C4-2B (cell line): ENCODE measurements around the gene WDR93.
"Not testable (repeated sequence)": the region's sequence is repeated elsewhere in the genome, so short reads cannot be mapped to it uniquely, and the experiment has no call there.

Source experiments
- H3K27ac ChIP-seq: fragments of 450-650 bp; 2 replicates; pipeline ENCODE4 v1.5.1; 2017
- ZFX ChIP-seq: fragments of 450-650 bp; IDR thresholded peaks from 2 replicates; pipeline ENCODE4 v1.6.1; 2017
- TF ChIP-seq, protein P1 (sequence below): fragments of 450-650 bp; conservative IDR thresholded peaks from 2 replicates; pipeline ENCODE4 v1.5.1; 2017; ENCODE audit warnings: mild to moderate bottlenecking

The WDR93 gene

DNA sequence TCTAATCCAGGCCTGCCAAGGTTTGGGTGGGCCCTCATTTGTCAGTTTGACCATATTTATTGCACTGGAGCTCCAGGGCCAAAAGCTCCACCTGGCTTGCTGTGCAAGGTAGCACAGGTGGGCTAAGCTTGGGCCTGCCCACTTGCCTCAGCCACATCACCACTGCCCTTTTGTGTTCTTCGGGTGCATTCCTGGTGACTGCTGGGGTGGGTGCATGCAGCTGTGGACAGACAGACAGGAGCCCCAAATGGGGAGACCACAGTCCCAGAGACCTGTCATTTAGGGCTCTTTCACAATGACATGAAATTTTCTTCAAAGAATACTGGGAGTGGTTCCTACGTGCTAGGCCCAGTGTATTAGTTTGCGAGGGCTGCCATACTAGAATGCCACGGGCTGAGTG, 88.2 kb downstream of the WDR93 start:
- no peak overlapping the region for H3K27ac ChIP-seq
- no peak for TF ChIP-seq ZFX
- TF ChIP-seq, protein P1, sequence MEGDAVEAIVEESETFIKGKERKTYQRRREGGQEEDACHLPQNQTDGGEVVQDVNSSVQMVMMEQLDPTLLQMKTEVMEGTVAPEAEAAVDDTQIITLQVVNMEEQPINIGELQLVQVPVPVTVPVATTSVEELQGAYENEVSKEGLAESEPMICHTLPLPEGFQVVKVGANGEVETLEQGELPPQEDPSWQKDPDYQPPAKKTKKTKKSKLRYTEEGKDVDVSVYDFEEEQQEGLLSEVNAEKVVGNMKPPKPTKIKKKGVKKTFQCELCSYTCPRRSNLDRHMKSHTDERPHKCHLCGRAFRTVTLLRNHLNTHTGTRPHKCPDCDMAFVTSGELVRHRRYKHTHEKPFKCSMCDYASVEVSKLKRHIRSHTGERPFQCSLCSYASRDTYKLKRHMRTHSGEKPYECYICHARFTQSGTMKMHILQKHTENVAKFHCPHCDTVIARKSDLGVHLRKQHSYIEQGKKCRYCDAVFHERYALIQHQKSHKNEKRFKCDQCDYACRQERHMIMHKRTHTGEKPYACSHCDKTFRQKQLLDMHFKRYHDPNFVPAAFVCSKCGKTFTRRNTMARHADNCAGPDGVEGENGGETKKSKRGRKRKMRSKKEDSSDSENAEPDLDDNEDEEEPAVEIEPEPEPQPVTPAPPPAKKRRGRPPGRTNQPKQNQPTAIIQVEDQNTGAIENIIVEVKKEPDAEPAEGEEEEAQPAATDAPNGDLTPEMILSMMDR, result no peak

DNA sequence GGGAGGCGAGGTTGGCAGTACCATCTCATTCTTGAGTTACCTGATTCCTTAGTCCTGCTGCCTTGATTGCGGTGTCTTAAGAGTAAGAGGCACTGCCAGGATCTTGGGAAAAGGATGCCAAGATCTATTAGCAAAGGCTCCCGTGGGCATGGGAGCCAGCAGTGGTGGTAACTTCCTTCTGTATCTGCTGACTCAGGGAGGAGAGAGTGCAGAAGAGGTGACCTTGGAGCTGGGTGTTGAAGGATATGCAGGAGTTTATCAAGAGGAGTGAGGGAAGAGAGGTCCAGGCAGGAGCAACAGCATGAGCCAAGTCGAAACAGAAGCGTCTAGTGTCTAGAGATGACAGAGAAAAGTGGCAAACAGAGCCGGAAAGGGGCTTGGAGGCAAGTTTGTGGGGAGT, 90.0 kb downstream of the WDR93 start:
- TF ChIP-seq, protein P1, result no peak
- TF ChIP-seq ZFX, result no peak
- H3K27ac ChIP-seq, result peak overlapping the region; percentile 13

DNA sequence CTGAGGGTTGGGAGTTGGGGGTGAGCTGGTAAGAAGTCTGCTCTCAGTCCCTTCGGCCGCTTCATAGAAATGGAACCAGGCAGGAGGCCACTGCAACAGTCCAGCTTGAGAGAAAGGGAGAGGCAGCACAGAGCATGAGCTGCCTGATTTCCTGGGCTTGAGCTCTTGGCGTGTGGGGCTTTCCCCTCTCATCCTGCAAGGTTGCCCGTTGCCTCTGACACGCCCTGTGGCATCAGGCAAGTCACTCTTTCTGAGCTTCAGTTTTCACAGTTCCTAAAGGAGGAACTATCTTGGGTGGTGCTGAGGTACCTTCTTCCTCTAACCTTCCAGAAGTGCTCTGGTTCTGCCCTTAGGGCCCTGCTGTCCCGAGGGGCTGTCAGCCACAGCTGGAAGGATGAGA, 90.4 kb downstream of the WDR93 start:
- TF ChIP-seq, protein P1, result no peak
- no peak for TF ChIP-seq ZFX
- peak overlapping the region; percentile 13; the same call in 1 of the 2 replicates for H3K27ac ChIP-seq

DNA sequence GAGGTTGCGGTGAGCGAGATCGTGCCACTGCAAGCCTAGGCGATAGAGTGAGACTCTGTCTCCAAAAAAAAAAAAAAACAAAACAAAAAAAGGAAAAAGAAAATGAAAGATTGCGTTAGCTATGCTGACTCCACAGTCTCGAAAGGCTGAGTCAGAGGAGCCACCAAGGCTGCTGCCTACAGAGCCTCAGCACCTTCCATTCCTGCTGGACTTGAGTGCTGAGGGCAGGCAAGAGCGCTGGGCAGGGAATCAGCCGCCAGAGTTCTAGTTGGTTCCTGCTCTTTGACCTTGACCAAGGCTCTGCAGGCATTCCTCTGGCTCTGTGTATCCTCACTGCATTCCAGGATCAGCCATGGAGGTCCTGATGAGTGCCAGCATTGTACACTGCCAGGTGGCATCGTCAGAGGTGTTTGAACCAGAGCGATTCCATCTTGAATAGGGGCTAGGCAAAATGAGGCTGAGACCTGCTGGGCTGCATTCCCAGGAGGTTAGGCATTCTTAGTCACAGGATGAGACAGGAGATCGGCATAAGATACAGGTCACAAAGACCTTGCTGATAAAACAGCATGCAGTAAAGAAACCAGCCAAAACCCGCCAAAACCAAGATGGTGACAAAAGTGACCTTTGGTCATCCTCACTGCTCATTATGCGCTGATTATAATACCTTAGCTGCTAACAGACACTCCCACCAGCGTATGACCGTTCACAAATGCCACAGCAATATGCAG, 91.4 kb downstream of the WDR93 start:
- TF ChIP-seq, protein P1, result no peak
- no peak for TF ChIP-seq ZFX
- no peak overlapping the region for H3K27ac ChIP-seq

DNA sequence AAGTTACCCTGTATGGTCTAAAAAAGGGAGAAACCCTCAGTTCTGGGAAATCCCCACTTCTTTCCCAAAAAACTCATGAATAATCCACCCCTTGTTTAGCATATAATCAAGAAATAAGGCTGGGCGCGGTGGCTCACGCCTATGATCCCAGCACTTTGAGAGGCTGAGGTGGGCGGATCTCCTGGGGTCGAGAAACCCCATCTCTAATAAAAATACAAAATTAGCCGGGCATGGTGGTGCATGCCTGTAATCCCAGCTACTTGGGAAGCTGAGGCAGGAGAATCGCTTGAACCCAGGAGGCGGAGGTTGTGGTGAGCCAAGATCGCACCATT, 92.0 kb downstream of the WDR93 start:
- H3K27ac ChIP-seq, result not testable (repeated sequence)

DNA sequence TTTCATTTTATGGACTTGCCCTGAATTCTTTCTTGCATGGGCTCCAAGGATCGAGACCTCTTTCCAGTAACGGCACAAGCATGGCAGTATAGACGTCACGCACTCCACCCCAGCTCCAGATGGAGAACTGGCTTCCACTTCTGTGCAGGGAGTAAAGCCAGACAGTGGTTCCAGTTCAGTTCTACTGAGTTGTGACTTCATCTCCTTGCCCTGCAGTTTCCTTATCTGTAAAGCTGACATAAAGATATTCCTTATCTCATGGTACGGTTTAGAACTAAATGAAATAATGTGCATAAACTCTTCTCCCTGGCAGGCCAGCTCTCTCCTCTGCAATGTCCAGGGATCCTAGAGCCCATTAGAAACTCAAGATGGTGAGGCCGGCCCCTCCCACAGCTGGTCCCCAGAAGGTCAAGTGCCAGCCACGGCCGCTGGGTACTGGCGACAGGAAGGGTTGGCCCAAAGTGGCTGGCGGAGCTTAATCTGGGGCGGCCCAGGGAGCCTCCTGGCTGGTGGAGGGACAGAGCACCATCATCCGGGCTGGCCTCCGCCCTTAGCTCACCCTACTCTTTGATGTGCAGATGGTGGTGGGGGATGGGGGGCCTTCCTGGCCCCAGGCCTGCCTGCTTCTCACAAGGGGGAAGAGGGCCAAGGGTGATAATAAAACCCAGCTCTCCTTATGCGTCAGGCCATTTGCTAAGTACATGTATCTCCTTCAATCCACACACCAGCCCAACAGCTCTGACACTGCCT, 92.7 kb downstream of the WDR93 start:
- no peak overlapping the region for H3K27ac ChIP-seq
- TF ChIP-seq, protein P1, result no peak
- TF ChIP-seq ZFX, result no peak

DNA sequence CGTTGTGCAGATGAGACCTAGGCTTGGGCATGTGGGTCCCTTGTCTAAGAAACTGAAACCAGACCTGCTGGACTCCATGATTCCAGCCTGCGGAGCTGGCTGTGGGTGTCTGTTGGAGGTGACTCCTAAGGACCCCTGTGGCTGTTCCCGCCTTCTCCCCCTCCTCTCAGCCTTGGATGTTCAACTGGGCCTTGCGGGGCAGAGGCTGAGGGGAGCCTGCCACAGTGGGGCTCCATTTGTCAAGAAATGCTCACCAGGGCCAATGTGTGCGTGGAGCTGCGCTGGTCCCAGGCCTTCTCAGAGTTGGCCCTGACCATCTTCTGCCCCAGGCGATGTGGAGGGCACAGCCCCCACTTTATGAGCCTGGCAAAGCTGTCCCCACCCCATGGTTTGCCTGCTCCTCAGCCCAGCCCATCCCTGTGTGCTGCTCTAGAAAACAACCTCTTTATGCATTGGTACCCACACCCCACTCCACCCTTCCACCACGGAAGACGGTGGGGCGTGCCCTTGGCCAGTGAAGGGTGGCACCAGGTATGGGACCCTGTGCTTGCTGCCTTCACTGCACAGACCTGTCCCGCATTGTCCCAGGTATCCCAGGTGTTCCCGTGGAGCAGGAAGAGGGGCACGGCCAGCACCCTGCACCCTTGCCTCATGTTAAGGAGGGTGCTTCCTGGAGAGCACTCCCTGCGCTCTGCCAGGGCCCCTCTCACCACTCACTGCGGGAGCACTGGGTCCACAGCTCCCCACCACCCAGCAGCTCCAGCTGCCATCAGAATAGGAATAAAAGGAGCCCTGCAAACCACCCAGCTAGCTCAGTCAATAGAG, 93.5 kb downstream of the WDR93 start:
- TF ChIP-seq, protein P1, result no peak
- TF ChIP-seq ZFX, result no peak
- H3K27ac ChIP-seq, result no peak overlapping the region
